GM19023 (cell line): ENCODE results near the gene PHTF1.

Experiments used
- ATAC-seq: cut with Tn5 transposase; IDR thresholded peaks from one replicate; pipeline ENCODE4 v1.9.1; 2021; ENCODE audit warnings: mild to moderate bottlenecking, moderate library complexity; ENCODE audit not compliant: unreplicated experiment

PHTF1 gene

GRCh38 chr1:113670650-113671049 is 88.6 kb downstream of the PHTF1 start:
- no peak for ATAC-seq

DNA sequence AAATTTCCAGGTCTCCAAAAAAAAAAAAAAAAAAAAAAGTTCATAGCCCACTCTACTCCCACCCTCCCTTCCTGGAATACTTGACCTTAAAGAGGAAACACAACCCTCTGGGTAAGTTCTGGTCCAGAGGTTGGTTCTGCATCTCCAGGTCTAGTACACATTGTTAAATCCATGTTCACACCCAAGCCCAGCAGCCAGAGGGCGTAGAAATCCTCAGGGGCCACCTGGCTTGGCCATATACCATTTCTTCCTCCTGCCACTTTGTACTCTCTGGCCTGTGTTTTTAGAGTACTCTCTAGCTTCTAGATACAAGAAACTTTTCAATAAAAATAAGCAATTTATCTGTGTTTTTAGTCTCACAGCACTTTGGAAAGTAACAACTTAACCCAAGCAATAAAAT is 89.3 kb downstream of the PHTF1 start:
- ATAC-seq: no peak

DNA sequence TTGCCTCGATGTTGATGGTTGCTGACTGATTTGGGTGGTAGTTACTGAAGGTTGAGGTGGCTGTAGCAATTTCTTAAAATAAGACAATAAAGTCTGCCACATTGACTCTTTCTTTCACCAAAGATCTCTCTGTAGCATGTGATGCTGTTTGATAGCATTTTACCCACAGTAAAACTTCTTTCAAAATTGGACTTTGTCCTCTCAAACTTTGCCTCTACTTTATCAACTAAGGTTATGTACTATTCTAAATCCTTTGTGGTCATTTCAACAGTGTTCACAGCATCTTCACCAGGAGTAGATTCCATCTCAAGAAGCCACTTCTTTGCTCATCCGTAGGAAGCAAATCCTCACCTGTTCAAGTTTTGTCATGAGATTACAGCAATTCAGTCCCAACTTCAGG is 93.2 kb downstream of the PHTF1 start:
- no peak for ATAC-seq

- no peak for ATAC-seq
Observed at GRCh38 chr1:113665071-113665470, 94.2 kb downstream of the PHTF1 start.

DNA sequence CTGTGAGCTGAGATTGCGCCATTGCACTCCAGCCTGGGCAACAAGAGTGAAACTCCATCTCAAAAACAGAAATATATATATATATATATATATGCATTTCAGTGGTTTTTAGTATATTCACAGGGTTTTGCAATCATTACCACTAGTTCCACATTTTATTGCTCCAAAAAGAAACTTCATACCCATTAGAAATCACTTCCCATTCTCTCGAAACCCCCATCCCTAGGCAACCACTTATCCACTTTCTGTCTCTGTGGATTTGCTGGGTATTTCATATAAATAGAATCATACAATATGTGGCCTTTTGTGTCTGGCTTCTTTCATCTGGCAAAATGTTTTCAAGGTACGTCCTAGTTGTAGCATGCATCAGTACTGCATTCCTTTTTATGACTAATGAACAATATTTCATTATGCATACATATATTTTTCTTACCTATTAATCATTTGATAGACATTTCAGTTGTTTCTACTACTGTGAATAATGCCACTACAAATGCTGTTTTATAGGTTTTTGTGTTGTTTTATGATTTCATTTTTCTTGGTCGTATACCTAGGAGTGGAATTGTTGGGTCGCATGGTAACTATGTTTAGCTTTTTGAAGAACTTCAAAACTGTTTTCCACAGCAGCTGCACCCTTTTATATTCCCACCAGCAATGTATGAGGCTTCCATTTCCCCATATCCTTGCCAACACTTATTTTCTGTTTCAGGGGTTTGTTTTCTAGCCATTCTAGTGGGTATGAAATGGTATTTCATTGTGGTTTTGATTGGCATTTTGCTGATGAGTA is 95.9 kb downstream of the PHTF1 start:
- ATAC-seq: no peak

DNA sequence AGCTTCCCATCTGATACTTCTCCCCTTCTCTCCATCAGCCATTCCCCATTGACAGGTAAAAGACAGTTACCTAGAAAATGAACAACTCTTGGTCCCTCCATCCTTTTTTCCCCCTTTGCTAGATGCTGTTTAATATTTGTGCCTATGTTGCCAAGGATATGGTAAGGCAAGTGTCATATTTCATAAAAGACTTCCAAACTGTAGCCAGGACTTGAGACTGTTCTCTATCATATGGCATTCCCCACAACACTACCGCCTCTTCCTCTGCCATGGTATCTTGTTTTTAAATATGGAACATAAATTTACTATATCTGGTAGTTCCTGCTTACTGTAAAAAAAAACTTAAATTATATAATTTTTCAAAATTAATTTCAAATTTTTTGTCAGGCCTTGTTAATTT is 97.2 kb downstream of the PHTF1 start:
- no peak for ATAC-seq

GRCh38 chr1:113660088-113660487 is 99.2 kb downstream of the PHTF1 start:
- no peak for ATAC-seq

DNA sequence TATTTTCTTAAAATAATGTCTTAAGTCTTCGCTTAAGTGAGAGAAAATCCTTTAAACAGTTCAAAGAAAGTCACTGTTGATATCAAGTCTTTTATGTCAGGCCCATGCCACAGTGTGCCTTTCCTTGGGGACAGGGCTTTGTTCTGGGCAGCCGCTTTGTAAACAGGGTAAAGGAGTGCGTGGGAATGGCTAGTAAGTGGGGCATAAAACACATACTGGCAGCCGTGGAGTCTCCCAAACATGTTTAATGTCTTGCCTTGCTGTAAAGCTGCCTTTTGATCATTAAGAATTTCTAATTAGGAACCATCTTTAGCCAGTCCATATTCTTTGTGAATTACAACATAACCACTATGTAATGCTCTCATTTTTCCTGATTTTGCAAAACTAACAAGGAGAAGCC is 99.7 kb downstream of the PHTF1 start:
- ATAC-seq: no peak

GRCh38 chr1:113659035-113659434 is 100.3 kb downstream of the PHTF1 start:
- ATAC-seq: no peak

- no peak for ATAC-seq
Observed at GRCh38 chr1:113657556-113658063, 101.7 kb downstream of the PHTF1 start.

- no peak for ATAC-seq
Observed at GRCh38 chr1:113657126-113657525, 102.2 kb downstream of the PHTF1 start.

GRCh38 chr1:113654883-113655282 is 104.4 kb downstream of the PHTF1 start:
- ATAC-seq: no peak

- ATAC-seq: no peak
Observed at GRCh38 chr1:113653741-113654140, 105.5 kb downstream of the PHTF1 start.

DNA sequence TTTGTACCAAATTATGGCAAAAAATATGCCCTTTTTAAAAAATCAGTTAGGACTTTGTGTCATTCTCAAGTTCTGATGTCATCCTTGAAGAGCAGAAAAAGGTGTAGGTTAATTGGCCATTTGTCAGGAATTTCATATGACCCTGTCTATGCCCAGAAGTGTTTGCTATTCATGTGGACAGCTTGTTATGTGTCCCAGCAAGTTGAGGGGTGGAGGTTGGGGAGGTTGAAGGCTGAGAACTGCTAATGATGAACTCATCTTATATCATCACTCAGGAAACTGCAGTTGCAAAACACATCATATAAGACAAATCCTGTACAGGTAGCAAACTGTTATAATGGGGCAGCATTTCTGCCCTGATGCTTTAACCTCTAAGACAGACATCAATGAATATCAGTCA is 106.5 kb downstream of the PHTF1 start:
- no peak for ATAC-seq

DNA sequence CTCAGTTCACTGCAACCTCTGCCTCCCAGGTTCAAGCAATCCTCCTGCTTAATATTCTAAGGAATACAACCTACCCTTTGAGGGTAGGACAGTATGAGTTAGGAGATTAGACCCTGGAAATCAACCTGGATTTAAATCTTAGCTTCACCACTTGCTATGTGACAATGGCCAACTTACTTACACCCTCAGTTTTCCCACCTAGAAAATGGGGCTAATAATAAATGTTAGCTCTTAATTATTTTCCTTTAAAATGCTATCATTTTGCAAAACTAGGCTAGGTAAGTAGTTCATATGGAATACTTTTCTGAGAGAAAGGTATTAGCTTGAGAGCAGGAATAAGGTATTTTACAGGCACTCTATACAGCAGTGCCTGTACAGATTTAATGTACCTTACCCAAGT is 110.8 kb downstream of the PHTF1 start:
- no peak for ATAC-seq

DNA sequence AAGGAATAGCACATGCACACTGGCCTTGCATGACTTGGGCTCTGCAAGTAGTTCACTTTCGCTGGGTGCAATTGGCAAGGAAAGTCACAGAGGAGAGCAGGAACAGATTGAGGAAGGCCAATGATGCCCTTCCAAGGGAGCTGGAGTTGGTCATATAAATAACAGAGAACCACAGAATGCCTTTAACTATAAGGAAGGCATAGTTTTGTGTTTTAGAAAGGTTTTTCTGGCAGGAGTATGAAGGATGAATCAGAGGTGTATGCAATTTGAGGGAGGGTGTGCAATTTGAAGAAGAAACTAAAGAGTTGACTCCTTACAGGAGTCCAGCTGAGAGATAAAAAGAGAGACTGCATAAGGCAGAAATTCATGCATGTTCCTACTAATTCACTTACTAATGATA is 112.1 kb downstream of the PHTF1 start:
- ATAC-seq: no peak
